Neutrophil (primary cell): ENCODE data around the gene MAGOHB.
"Not testable (repeated sequence)": the region's sequence is repeated elsewhere in the genome, so short reads cannot be mapped to it uniquely, and the experiment has no call there.

ENCODE experiments used
- H3K27ac ChIP-seq: fragments of 200-600 bp; sonication (generic); 2 replicates; pipeline ENCODE4 v1.5.1; 2016; ENCODE audit warnings: mild to moderate bottlenecking, moderate library complexity
- H3K27me3 ChIP-seq: fragments of 200-600 bp; sonication (generic); 2 replicates; pipeline ENCODE4 v1.6.0; 2016; ENCODE audit warnings: mild to moderate bottlenecking
- H3K36me3 ChIP-seq: fragments of 200-600 bp; sonication (generic); 2 replicates; pipeline ENCODE4 v1.5.1; 2017
- H3K4me1 ChIP-seq, 2 experiments: fragments of 200-600 bp in 1 of 2; sonication (generic) in 1 of 2; 1 replicate in 1 of 2; 2 replicates in 1 of 2; pipeline versions ENCODE4 v1.5.1 to v1.6.1; 2013 to 2016; ENCODE audit warnings: low read depth in 1 of 2, low read length in 1 of 2, mild to moderate bottlenecking in 1 of 2, moderate library complexity in 1 of 2; ENCODE audit not compliant: control insufficient read depth in 1 of 2, insufficient read depth in 1 of 2
- H3K4me3 ChIP-seq, 2 experiments: fragments of 200-600 bp in 1 of 2; sonication (generic) in 1 of 2; 1 replicate in 1 of 2; 2 replicates in 1 of 2; pipeline ENCODE4 v1.5.1; 2013 to 2016; ENCODE audit warnings: low read depth in 1 of 2, low read length in 1 of 2, mild to moderate bottlenecking in 1 of 2, moderate library complexity in 1 of 2
- H3K9me3 ChIP-seq: fragments of 200-600 bp; sonication (generic); 2 replicates; pipeline ENCODE4 v1.5.1; 2016
- TF ChIP-seq, protein P1 (sequence below): fragments of 200-600 bp; sonication (generic); IDR thresholded peaks from 2 replicates; pipeline ENCODE4 v1.5.1; 2016; ENCODE audit warnings: antibody characterized with exemption

MAGOHB gene

GRCh38 chr12:10612984-10613348 is 443 bp downstream of the MAGOHB start:
- TF ChIP-seq, protein P1, sequence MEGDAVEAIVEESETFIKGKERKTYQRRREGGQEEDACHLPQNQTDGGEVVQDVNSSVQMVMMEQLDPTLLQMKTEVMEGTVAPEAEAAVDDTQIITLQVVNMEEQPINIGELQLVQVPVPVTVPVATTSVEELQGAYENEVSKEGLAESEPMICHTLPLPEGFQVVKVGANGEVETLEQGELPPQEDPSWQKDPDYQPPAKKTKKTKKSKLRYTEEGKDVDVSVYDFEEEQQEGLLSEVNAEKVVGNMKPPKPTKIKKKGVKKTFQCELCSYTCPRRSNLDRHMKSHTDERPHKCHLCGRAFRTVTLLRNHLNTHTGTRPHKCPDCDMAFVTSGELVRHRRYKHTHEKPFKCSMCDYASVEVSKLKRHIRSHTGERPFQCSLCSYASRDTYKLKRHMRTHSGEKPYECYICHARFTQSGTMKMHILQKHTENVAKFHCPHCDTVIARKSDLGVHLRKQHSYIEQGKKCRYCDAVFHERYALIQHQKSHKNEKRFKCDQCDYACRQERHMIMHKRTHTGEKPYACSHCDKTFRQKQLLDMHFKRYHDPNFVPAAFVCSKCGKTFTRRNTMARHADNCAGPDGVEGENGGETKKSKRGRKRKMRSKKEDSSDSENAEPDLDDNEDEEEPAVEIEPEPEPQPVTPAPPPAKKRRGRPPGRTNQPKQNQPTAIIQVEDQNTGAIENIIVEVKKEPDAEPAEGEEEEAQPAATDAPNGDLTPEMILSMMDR: no peak
- Histone ChIP-seq H3K27ac (peak overlapping the region; percentile 61), H3K4me3 (peak overlapping the region; percentile 80 to 94), H3K9me3 (no peaks in the 10 kb centered on the region), H3K4me1 (peaks cover 12 to 19% of the 10 kb centered on the region in 2 experiments), H3K27me3 (no peaks in the 10 kb centered on the region), H3K36me3 (peaks cover 6% of the 10 kb centered on the region)

DNA sequence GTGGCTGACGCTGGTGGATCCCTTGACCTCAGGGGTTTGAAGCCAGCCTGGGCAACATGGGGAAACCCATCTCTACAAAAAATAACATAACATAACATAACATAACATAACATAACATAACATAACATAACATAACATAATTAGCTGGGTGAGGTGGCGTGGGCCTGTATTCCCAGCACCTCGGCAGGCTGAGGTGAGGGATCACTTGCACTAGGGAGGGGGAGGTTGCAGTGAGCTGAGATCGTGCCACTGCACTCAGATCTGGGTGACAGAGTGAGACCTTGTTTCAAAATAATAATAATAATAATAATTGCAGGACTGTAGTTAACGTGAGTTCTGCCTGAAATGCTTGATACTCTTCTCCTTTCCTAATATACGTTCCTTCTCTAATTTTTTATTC is 1.3 kb downstream of the MAGOHB start:
- Histone ChIP-seq H3K36me3 (peaks cover 9% of the 10 kb centered on the region), H3K4me3 (no peak overlapping the region), H3K9me3 (no peaks in the 10 kb centered on the region), H3K4me1 (peaks cover 12 to 19% of the 10 kb centered on the region in 2 experiments), H3K27ac (no peak overlapping the region), H3K27me3 (no peaks in the 10 kb centered on the region)
- TF ChIP-seq, protein P1: no peak

DNA sequence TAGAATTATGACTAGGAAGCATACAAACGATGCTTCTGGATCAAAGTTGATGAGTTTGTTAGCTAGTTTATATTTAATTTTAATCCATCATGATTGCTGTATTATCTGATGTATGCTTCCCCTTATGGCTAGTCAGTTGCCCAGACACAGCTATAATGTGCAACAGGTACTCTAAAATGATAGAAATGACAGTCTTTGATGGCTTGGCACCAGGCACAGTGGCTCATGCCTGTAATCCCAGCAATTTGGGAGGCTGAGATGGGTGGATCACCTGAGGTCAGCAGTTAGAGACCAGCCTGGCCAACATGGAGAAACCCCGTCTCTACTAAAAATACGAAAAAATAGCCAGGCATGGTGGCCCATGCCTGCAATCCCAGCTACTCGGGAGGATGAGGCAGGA is 2.2 kb downstream of the MAGOHB start:
- Histone ChIP-seq H3K4me1 (peaks cover 12 to 19% of the 10 kb centered on the region in 2 experiments), H3K36me3 (peaks cover 12% of the 10 kb centered on the region)
- H3K27me3 ChIP-seq, H3K9me3 ChIP-seq, H3K4me3 ChIP-seq, H3K27ac ChIP-seq: not testable (repeated sequence)

DNA sequence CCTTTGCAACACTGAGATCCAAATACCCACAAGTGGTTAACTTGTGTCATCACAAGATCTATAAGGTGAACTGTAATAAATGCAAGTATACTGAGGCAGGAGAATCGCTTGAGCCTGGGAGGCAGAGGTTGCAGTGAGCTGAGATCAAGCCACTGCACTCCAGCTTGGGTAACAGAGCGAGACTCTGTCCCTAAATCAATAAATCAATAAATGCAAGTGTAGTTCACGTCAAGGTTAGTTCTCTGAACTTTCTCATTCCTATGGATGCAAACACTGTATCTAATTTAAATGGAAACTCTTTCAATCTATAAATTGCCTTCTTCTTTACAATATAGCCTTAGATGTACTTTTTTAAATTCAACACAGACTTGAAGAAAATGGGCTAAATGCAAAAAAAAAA is 3.2 kb downstream of the MAGOHB start:
- no peaks in the 10 kb centered on the region for H3K9me3 ChIP-seq
- H3K4me3 ChIP-seq: no peak overlapping the region
- H3K27ac ChIP-seq: no peak overlapping the region
- peaks cover 12% of the 10 kb centered on the region for H3K36me3 ChIP-seq
- H3K27me3 ChIP-seq: no peaks in the 10 kb centered on the region
- peaks cover 12 to 19% of the 10 kb centered on the region in 2 experiments for H3K4me1 ChIP-seq
- TF ChIP-seq, protein P1: no peak

DNA sequence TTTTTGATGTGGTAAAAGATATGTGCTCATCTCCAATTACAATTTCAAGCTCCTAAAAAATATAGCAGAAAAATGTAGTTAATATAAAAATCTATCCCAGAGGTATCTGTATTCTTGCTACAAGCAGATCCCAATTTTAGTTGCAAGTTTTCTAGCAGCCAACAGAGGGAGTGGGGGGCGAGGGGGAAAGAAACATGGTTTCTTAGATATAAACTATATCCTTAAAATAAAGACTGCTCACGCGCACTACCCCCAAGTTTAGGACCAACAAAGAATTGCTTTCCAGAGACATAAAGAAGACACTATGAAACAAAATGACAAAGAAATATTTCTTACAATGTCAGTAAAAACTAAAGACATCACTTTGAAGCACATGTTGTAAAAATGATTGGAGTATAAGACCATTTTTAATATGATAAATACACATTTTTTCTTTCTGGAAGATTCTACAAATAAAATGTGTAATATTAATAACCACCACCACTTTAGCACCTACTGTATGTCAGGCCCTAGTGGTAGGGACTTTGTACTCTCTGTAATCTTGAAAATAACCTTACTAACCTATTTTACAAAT is 5.4 kb downstream of the MAGOHB start:
- no peak overlapping the region for H3K4me3 ChIP-seq
- no peaks in the 10 kb centered on the region for H3K27me3 ChIP-seq
- no peaks in the 10 kb centered on the region for H3K9me3 ChIP-seq
- no peak overlapping the region for H3K27ac ChIP-seq
- TF ChIP-seq, protein P1: no peak
- H3K4me1 ChIP-seq: peaks cover 6 to 10% of the 10 kb centered on the region in 2 experiments
- H3K36me3 ChIP-seq: peaks cover 16% of the 10 kb centered on the region

- H3K4me1 ChIP-seq: no peaks in the 10 kb centered on the region
- TF ChIP-seq, protein P1: no peak
- H3K27ac ChIP-seq: no peak overlapping the region
- no peaks in the 10 kb centered on the region for H3K27me3 ChIP-seq
- no peaks in the 10 kb centered on the region for H3K9me3 ChIP-seq
- no peak overlapping the region for H3K4me3 ChIP-seq
- peaks cover 4% of the 10 kb centered on the region for H3K36me3 ChIP-seq
These were observed 11.5 kb downstream of the MAGOHB start for GRCh38 chr12:10601860-10602259.
